Cerebellar nuclear complex (tissue), 1 donor: ENCODE data around the gene STOML3.
"Not testable (repeated sequence)": the region's sequence is repeated elsewhere in the genome, so short reads cannot be mapped to it uniquely, and the experiment has no call there.

Experiments
- DNase-seq, 2 experiments: peaks; one replicate each; lab custom pipeline; 2025; lab: John Stamatoyannopoulos, UW

STOML3 gene

GRCh38 chr13:38990693-38991092, at the start of gene STOML3:
Gene STOML3 (minus strand): TSS chr13:38990831. CDS start chr13:38990721, 110 bp downstream.
- DNase-seq: no peak

GRCh38 chr13:39040206-39040605, 49.6 kb upstream of the STOML3 start:
- no peak for DNase-seq

- no peak for DNase-seq
Observed at GRCh38 chr13:39039041-39039440, 48.4 kb upstream of the STOML3 start.

GRCh38 chr13:39038569-39039030, 48.0 kb upstream of the STOML3 start:
- DNase-seq: no peak

GRCh38 chr13:39037880-39038568, 47.4 kb upstream of the STOML3 start, which contains the start of the genes NHLRC3 and PROSER1:
Gene NHLRC3 (plus strand): TSS chr13:39038456. CDS start chr13:39038640, 184 bp downstream.
Gene PROSER1 (minus strand): TSS chr13:39038089. CDS start chr13:39037242, 847 bp downstream.
- DNase-seq: peak in 1 of 2 experiments; percentile 62

GRCh38 chr13:39037410-39037879, 46.8 kb upstream of the STOML3 start:
- DNase-seq: no peak

GRCh38 chr13:39036212-39036611, 45.6 kb upstream of the STOML3 start:
- no peak for DNase-seq

- no peak for DNase-seq
Observed at GRCh38 chr13:39035799-39036198, 45.2 kb upstream of the STOML3 start.

GRCh38 chr13:39035204-39035603, 44.6 kb upstream of the STOML3 start:
- no peak for DNase-seq

GRCh38 chr13:39034085-39034484, 43.5 kb upstream of the STOML3 start:
- no peak for DNase-seq

- no peak for DNase-seq
Observed at GRCh38 chr13:39032150-39032549, 41.5 kb upstream of the STOML3 start.

GRCh38 chr13:39025433-39025839, 34.8 kb upstream of the STOML3 start:
- DNase-seq: no peak

- DNase-seq: no peak
Observed at GRCh38 chr13:39023761-39024160, 33.1 kb upstream of the STOML3 start.

- no peak for DNase-seq
Observed at GRCh38 chr13:39023316-39023715, 32.7 kb upstream of the STOML3 start.

GRCh38 chr13:39020853-39021462, 30.3 kb upstream of the STOML3 start:
- DNase-seq: no peak

- no peak for DNase-seq
Observed at GRCh38 chr13:39016787-39017186, 26.2 kb upstream of the STOML3 start.

GRCh38 chr13:39016087-39016486, 25.5 kb upstream of the STOML3 start:
- DNase-seq: no peak

- DNase-seq: no peak
Observed at GRCh38 chr13:39013462-39013861, 22.8 kb upstream of the STOML3 start.

- no peak for DNase-seq
Observed at GRCh38 chr13:39012608-39013007, 22.0 kb upstream of the STOML3 start.

- not testable (repeated sequence) for DNase-seq
Observed at GRCh38 chr13:39006371-39007111, 15.9 kb upstream of the STOML3 start.

- DNase-seq: no peak
Observed at GRCh38 chr13:38998739-38999138, 8.1 kb upstream of the STOML3 start.

- no peak for DNase-seq
Observed at GRCh38 chr13:38993381-38993780, 2.8 kb upstream of the STOML3 start.

- no peak for DNase-seq
Observed at GRCh38 chr13:38981096-38981495, 9.5 kb downstream of the STOML3 start.
